Thoracic aorta (tissue), 2 donors: ENCODE measurements around the gene KIF2B. TPM values are rescaled to one million over a fixed set of nuclear protein-coding genes. Genes with fewer than 3 reads are reported as not detected.

ENCODE experiments used
- ATAC-seq: fragments of 150-250 bp; one replicate; pipeline ENCODE4 v1.8.0; 2017; ENCODE audit warnings: low read depth; ENCODE audit not compliant: insufficient number of reproducible peaks, low FRiP score
- DNase-seq: peaks from one replicate; pipeline ENCODE4 v3.0.0-alpha.2; 2020; ENCODE audit warnings: low spot score
- H3K27ac ChIP-seq, 2 donors: fragments of 200-600 bp; sonication (generic); 1 replicate in 1 of 2; 2 replicates in 1 of 2; pipeline ENCODE4 v1.5.1; 2016; ENCODE audit warnings: mild to moderate bottlenecking in 2 of 2, moderate library complexity in 2 of 2
- H3K27me3 ChIP-seq: fragments of 200-600 bp; sonication (generic); replicated peaks from 2 replicates; pipeline ENCODE4 v1.6.0; 2016; ENCODE audit warnings: mild to moderate bottlenecking; ENCODE audit not compliant: insufficient read depth
- H3K36me3 ChIP-seq: fragments of 200-600 bp; sonication (generic); one replicate; pipeline ENCODE4 v1.5.1; 2016
- H3K4me1 ChIP-seq, 2 donors: fragments of 200-600 bp; sonication (generic); 1 replicate in 1 of 2; 2 replicates in 1 of 2; pipeline versions ENCODE4 v1.5.1 to v1.6.0; 2016; ENCODE audit warnings: low read depth in 2 of 2, mild to moderate bottlenecking in 1 of 2; ENCODE audit not compliant: control insufficient read depth in 1 of 2
- H3K4me3 ChIP-seq: fragments of 200-600 bp; sonication (generic); 2 replicates; pipeline ENCODE4 v1.5.1; 2016; ENCODE audit warnings: mild to moderate bottlenecking
- H3K9me3 ChIP-seq: fragments of 200-600 bp; sonication (generic); 2 replicates; pipeline ENCODE4 v1.5.1; 2016
- total RNA-seq, 2 donors: library from RNA; depleted of rRNA; stranded (reverse); fragments of >200 nt; gene quantifications; one replicate each; pipeline versions ENCODE4 v1.1.0 to v1.2.3, GENCODE V29; 2016
- TF ChIP-seq, protein P1 (sequence below): fragments of 200-600 bp; sonication (generic); IDR thresholded peaks from one replicate; pipeline ENCODE4 v1.5.1; 2019; ENCODE audit warnings: antibody characterized with exemption

The KIF2B gene
- total RNA-seq, 2 donors from 2014 or later, result not detected

DNA sequence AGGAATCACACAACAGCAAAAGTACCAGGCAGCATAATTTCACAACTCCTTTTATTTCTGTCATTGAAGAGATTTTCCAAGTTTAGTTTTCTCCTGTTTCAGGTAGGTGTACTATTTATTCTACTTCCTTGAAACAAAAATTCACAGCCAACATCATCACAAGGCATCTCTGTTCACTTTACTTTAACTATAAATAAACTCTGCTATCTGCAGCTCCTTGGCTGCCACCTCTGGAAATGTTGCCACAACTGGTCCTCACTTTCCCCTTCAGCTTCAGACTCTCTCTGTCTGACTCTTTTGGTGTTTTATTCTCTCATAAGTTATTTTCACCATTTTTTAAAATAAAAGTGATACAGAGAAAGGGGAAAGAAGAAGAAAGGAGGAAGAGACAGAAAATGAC is 27.9 kb upstream of the KIF2B start:
- Histone ChIP-seq H3K4me1 (no peaks in the 10 kb centered on the region), H3K27ac (no peak overlapping the region), H3K4me3 (no peak overlapping the region), H3K9me3 (no peaks in the 10 kb centered on the region), H3K36me3 (no peaks in the 10 kb centered on the region), H3K27me3 (no peaks in the 10 kb centered on the region)
- TF ChIP-seq, protein P1, sequence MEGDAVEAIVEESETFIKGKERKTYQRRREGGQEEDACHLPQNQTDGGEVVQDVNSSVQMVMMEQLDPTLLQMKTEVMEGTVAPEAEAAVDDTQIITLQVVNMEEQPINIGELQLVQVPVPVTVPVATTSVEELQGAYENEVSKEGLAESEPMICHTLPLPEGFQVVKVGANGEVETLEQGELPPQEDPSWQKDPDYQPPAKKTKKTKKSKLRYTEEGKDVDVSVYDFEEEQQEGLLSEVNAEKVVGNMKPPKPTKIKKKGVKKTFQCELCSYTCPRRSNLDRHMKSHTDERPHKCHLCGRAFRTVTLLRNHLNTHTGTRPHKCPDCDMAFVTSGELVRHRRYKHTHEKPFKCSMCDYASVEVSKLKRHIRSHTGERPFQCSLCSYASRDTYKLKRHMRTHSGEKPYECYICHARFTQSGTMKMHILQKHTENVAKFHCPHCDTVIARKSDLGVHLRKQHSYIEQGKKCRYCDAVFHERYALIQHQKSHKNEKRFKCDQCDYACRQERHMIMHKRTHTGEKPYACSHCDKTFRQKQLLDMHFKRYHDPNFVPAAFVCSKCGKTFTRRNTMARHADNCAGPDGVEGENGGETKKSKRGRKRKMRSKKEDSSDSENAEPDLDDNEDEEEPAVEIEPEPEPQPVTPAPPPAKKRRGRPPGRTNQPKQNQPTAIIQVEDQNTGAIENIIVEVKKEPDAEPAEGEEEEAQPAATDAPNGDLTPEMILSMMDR, result no peak
- DNase-seq, result no peak
- ATAC-seq, result no peak

DNA sequence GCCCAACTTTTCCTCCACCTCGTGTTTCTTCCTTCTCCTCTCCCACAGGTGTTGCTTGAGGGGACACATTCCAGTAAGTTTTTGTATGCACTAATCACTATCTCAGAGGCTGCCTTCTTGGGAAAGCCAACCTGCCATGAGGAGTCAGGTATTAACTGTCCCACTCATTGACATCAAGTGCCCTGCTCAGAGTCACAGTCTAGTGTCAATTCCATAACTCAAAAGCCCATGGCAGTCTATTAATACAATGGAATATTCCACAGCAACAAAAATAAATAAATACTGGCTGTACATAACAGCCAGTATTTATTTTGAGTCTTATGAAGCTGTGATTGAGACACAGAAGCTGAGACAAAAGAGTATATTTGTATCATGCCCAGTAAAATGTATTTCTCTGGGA is 26.1 kb upstream of the KIF2B start:
- Histone ChIP-seq H3K36me3 (no peaks in the 10 kb centered on the region), H3K9me3 (no peaks in the 10 kb centered on the region), H3K4me3 (no peak overlapping the region), H3K4me1 (no peaks in the 10 kb centered on the region), H3K27me3 (no peaks in the 10 kb centered on the region), H3K27ac (no peak overlapping the region)
- ATAC-seq, result no peak
- TF ChIP-seq, protein P1, result no peak
- no peak for DNase-seq

DNA sequence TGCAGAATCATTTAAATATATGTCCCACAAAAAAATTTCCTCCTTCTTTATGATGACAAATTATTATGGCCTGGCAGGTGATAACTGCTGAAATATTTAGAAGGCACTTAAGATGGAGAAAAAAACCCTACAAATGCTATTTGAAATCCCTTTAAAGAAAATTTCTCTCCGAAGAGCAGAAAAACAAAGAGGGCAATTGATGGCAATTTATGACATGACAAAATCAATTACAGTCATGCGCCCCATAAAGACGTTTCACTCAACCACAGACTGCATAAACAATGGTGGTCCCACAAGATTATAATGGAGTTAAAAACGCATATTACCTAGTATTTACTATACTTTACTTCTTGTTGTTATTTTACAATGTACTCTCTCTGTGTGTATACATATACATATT is 25.2 kb upstream of the KIF2B start:
- Histone ChIP-seq H3K4me3 (no peak overlapping the region), H3K4me1 (no peaks in the 10 kb centered on the region), H3K36me3 (no peaks in the 10 kb centered on the region), H3K9me3 (no peaks in the 10 kb centered on the region), H3K27me3 (no peaks in the 10 kb centered on the region), H3K27ac (no peak overlapping the region)
- TF ChIP-seq, protein P1, result no peak
- ATAC-seq, result no peak
- no peak for DNase-seq

DNA sequence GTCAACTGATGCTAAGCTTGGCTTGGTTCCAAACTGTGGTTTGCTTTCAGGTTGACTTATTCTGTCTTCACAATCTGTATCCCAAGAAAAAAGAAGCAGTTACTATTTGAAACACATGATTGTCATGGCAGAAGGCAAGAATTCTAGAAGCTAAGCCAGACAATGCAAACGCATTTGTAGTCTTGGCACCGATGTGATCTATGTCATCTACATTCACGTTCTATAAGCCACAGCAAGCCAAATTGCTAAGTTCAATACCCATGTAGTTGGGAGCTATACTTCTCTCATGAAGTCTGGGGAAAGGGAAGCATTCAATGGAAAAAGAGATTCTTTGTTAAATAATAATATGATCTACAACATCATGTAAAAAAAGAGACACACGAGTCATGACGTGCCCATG is 18.3 kb upstream of the KIF2B start:
- Histone ChIP-seq H3K27me3 (no peaks in the 10 kb centered on the region), H3K9me3 (no peaks in the 10 kb centered on the region), H3K36me3 (no peaks in the 10 kb centered on the region), H3K27ac (no peak overlapping the region), H3K4me1 (no peaks in the 10 kb centered on the region), H3K4me3 (no peak overlapping the region)
- TF ChIP-seq, protein P1, result no peak
- DNase-seq (no peak), ATAC-seq (no peak)

DNA sequence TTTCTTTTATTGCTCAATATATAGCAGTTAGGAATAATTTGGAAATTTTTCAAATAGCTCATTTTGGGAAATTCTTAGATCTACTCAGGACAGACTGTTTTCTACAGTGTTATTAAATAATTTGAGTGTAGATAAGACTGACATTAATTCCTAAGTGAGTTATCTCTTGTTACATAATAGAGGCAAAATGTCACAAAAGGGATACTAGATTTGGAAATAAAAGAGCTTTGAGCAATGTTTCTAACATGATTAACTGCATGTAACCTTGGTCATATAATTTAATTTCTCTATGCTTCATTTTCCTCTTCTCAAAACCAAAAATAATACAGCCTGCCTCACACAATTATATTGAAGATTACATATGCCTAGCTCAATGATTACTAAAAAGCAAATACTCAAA is 16.3 kb upstream of the KIF2B start:
- Histone ChIP-seq H3K9me3 (no peaks in the 10 kb centered on the region), H3K27ac (no peak overlapping the region), H3K27me3 (no peaks in the 10 kb centered on the region), H3K36me3 (no peaks in the 10 kb centered on the region), H3K4me3 (no peak overlapping the region), H3K4me1 (no peaks in the 10 kb centered on the region)
- DNase-seq (no peak), ATAC-seq (no peak)
- TF ChIP-seq, protein P1, result no peak
